KOPT-K1 (cell line): ENCODE data around the gene POFUT1.

Experiments
- H3K27ac ChIP-seq: fragments of 200-600 bp; sonication (generic); 2 replicates; pipeline ENCODE4 v1.5.1; 2016; ENCODE audit warnings: antibody characterized with exemption, mild to moderate bottlenecking, low read depth, low read length; ENCODE audit not compliant: poor library complexity, severe bottlenecking
- H3K36me3 ChIP-seq: fragments of 200-600 bp; sonication (generic); 2 replicates; pipeline ENCODE4 v1.5.1; 2017; ENCODE audit warnings: antibody characterized with exemption, mild to moderate bottlenecking, low read length, moderate library complexity; ENCODE audit not compliant: insufficient read depth
- H3K9me3 ChIP-seq: fragments of 200-600 bp; sonication (generic); 2 replicates; pipeline ENCODE4 v1.5.1; 2017; ENCODE audit warnings: antibody characterized with exemption, low read length, mild to moderate bottlenecking; ENCODE audit not compliant: insufficient read depth, poor library complexity, severe bottlenecking

The POFUT1 gene

GRCh38 chr20:32213870-32214269 lies 6.2 kb downstream of the POFUT1 start:
- H3K27ac ChIP-seq, result no peak overlapping the region
- no peaks in the 10 kb centered on the region for H3K9me3 ChIP-seq
- H3K36me3 ChIP-seq, result peaks cover 93% of the 10 kb centered on the region

GRCh38 chr20:32215147-32215546 lies 7.5 kb downstream of the POFUT1 start:
- peaks cover 96% of the 10 kb centered on the region for H3K36me3 ChIP-seq
- H3K27ac ChIP-seq, result no peak overlapping the region
- no peaks in the 10 kb centered on the region for H3K9me3 ChIP-seq

- Histone ChIP-seq H3K9me3 (no peaks in the 10 kb centered on the region), H3K27ac (no peak overlapping the region), H3K36me3 (peaks cover 96% of the 10 kb centered on the region)
Observed at GRCh38 chr20:32215729-32216128, 8.0 kb downstream of the POFUT1 start.

GRCh38 chr20:32216179-32217142 lies 8.8 kb downstream of the POFUT1 start:
- peaks cover 96% of the 10 kb centered on the region for H3K36me3 ChIP-seq
- no peak overlapping the region for H3K27ac ChIP-seq
- H3K9me3 ChIP-seq, result no peaks in the 10 kb centered on the region

GRCh38 chr20:32218156-32218900 lies 10.6 kb downstream of the POFUT1 start:
- Histone ChIP-seq H3K36me3 (peaks cover 100% of the 10 kb centered on the region), H3K27ac (no peak overlapping the region), H3K9me3 (no peaks in the 10 kb centered on the region)

- Histone ChIP-seq H3K36me3 (peaks cover 97% of the 10 kb centered on the region), H3K27ac (no peak overlapping the region), H3K9me3 (no peaks in the 10 kb centered on the region)
Observed at GRCh38 chr20:32224463-32224862, 16.8 kb downstream of the POFUT1 start.

GRCh38 chr20:32226391-32226790 lies 18.7 kb downstream of the POFUT1 start:
- peaks cover 93% of the 10 kb centered on the region for H3K36me3 ChIP-seq
- no peaks in the 10 kb centered on the region for H3K9me3 ChIP-seq
- H3K27ac ChIP-seq, result no peak overlapping the region

- peaks cover 93% of the 10 kb centered on the region for H3K36me3 ChIP-seq
- H3K27ac ChIP-seq, result no peak overlapping the region
- no peaks in the 10 kb centered on the region for H3K9me3 ChIP-seq
Observed at GRCh38 chr20:32227306-32227705, 19.6 kb downstream of the POFUT1 start.

GRCh38 chr20:32227744-32228688 lies 20.3 kb downstream of the POFUT1 start:
- no peak overlapping the region for H3K27ac ChIP-seq
- no peaks in the 10 kb centered on the region for H3K9me3 ChIP-seq
- peaks cover 93% of the 10 kb centered on the region for H3K36me3 ChIP-seq

- H3K9me3 ChIP-seq, result no peaks in the 10 kb centered on the region
- H3K27ac ChIP-seq, result no peak overlapping the region
- peaks cover 93% of the 10 kb centered on the region for H3K36me3 ChIP-seq
Observed at GRCh38 chr20:32229251-32229747, 21.6 kb downstream of the POFUT1 start.

- H3K36me3 ChIP-seq, result peaks cover 95% of the 10 kb centered on the region
Observed at GRCh38 chr20:32230707-32231106, 23.0 kb downstream of the POFUT1 start.

GRCh38 chr20:32231245-32231644 lies 23.6 kb downstream of the POFUT1 start:
- Histone ChIP-seq H3K36me3 (peaks cover 95% of the 10 kb centered on the region), H3K27ac (no peak overlapping the region), H3K9me3 (no peaks in the 10 kb centered on the region)

More at GRCh38 chr20:32230707-32231106, 23.0 kb downstream of the POFUT1 start:
- no peak overlapping the region for H3K27ac ChIP-seq
- H3K9me3 ChIP-seq, result no peaks in the 10 kb centered on the region

- Histone ChIP-seq H3K9me3 (no peaks in the 10 kb centered on the region), H3K27ac (no peak overlapping the region), H3K36me3 (peaks cover 95% of the 10 kb centered on the region)
Observed at GRCh38 chr20:32231847-32232246, 24.2 kb downstream of the POFUT1 start.

- Histone ChIP-seq H3K36me3 (peaks cover 95% of the 10 kb centered on the region), H3K9me3 (no peaks in the 10 kb centered on the region), H3K27ac (no peak overlapping the region)
Observed at GRCh38 chr20:32232326-32232886, 24.7 kb downstream of the POFUT1 start.
